Progenitor cell of endocrine pancreas (in vitro differentiated cells): ENCODE data around the gene WBP1. TPM values are rescaled to one million over a fixed set of nuclear protein-coding genes. Genes with fewer than 3 reads are reported as not detected.

Experiments used
- DNase-seq: peaks from one replicate; pipeline ENCODE4 v3.0.0; 2021; ENCODE audit warnings: low spot score; ENCODE audit not compliant: unreplicated experiment
- H3K27ac Mint-ChIP-seq: 2 replicates; pipeline ENCODE4 v1.8.0; 2021; ENCODE audit warnings: mild to moderate bottlenecking, moderate library complexity, mixed read lengths
- H3K27me3 Mint-ChIP-seq: 2 replicates; pipeline ENCODE4 v1.8.0; 2021; ENCODE audit warnings: mixed read lengths
- H3K36me3 Mint-ChIP-seq: 2 replicates; pipeline ENCODE4 v1.8.0; 2022; ENCODE audit warnings: mixed read lengths; ENCODE audit not compliant: insufficient read depth
- H3K4me1 Mint-ChIP-seq: 2 replicates; pipeline ENCODE4 v1.8.0; 2021; ENCODE audit warnings: low read depth, mixed read lengths
- H3K4me3 Mint-ChIP-seq: 2 replicates; pipeline ENCODE4 v1.8.0; 2021; ENCODE audit warnings: low read depth, mild to moderate bottlenecking, moderate library complexity, mixed read lengths
- H3K9me3 Mint-ChIP-seq: 2 replicates; pipeline ENCODE4 v1.8.0; 2021; ENCODE audit warnings: low read depth, mixed read lengths
- CTCF ChIP-seq: fragments of 200-600 bp; sonication (generic); IDR thresholded peaks from one replicate; pipeline ENCODE4 v1.5.0; 2021; ENCODE audit warnings: antibody characterized with exemption, mild to moderate bottlenecking; ENCODE audit not compliant: unreplicated experiment
- long read RNA-seq: library from polyadenylated mRNA; unstranded; transcript quantifications from one replicate; pipeline ENCODE4 v2.0.0, GENCODE V29; 2020
- total RNA-seq: library from RNA; stranded (reverse); gene quantifications from 2 replicates; pipeline ENCODE4 v1.2.1, GENCODE V29; 2021

The WBP1 gene
- 127 and 140 TPM in 2 replicates for total RNA-seq
- long read RNA-seq, partial matches to known transcripts, result 0 of 5 reads
- long read RNA-seq, other reads (novel, unspliced or antisense), result 5 of 5 reads

GRCh38 chr2:74458132-74458937, at the start of gene WBP1:
Gene WBP1 (plus strand): TSS chr2:74458438. CDS start chr2:74458603, 165 bp downstream.
- H3K27me3 Mint-ChIP-seq, result no peaks in the 10 kb centered on the region
- H3K4me3 Mint-ChIP-seq, result peak within 1 kb of the TSS; percentile 89
- H3K36me3 Mint-ChIP-seq, result peaks cover 1% of the 10 kb centered on the region
- peaks cover 36% of the 10 kb centered on the region for H3K4me1 Mint-ChIP-seq
- H3K27ac Mint-ChIP-seq, result peak within 1 kb of the TSS; percentile 99
- peak; percentile 98 for DNase-seq
- TF ChIP-seq CTCF, result no peak
- no peaks in the 10 kb centered on the region for H3K9me3 Mint-ChIP-seq

GRCh38 chr2:74413001-74413698, 45.1 kb upstream of the WBP1 start:
- Mint-ChIP-seq H3K4me3 (no peak overlapping the region), H3K27ac (no peak overlapping the region)

GRCh38 chr2:74414441-74414840, 43.8 kb upstream of the WBP1 start:
- Mint-ChIP-seq H3K27me3 (peaks cover 3% of the 10 kb centered on the region), H3K4me3 (no peak overlapping the region), H3K36me3 (no peaks in the 10 kb centered on the region), H3K27ac (no peak overlapping the region), H3K4me1 (no peaks in the 10 kb centered on the region), H3K9me3 (no peaks in the 10 kb centered on the region)
- no peak for TF ChIP-seq CTCF
- DNase-seq, result no peak

More at GRCh38 chr2:74413001-74413698, 45.1 kb upstream of the WBP1 start:
- DNase-seq, result no peak
- peaks cover 7% of the 10 kb centered on the region for H3K27me3 Mint-ChIP-seq
- no peaks in the 10 kb centered on the region for H3K9me3 Mint-ChIP-seq
- no peak for TF ChIP-seq CTCF
- no peaks in the 10 kb centered on the region for H3K4me1 Mint-ChIP-seq
- H3K36me3 Mint-ChIP-seq, result no peaks in the 10 kb centered on the region

- no peak overlapping the region for H3K4me3 Mint-ChIP-seq
These were observed 43.1 kb upstream of the WBP1 start for GRCh38 chr2:74414881-74415761.

More at GRCh38 chr2:74414881-74415761, 43.1 kb upstream of the WBP1 start:
- no peak for DNase-seq
- H3K9me3 Mint-ChIP-seq, result no peaks in the 10 kb centered on the region
- no peak overlapping the region for H3K27ac Mint-ChIP-seq
- no peaks in the 10 kb centered on the region for H3K4me1 Mint-ChIP-seq
- TF ChIP-seq CTCF, result no peak
- H3K36me3 Mint-ChIP-seq, result no peaks in the 10 kb centered on the region
- H3K27me3 Mint-ChIP-seq, result peaks cover 3% of the 10 kb centered on the region
